HG03457 (cell line): ENCODE data around the gene LARP6.
"Not testable (repeated sequence)": the region's sequence is repeated elsewhere in the genome, so short reads cannot be mapped to it uniquely, and the experiment has no call there.

Experiments
- ATAC-seq: cut with Tn5 transposase; IDR thresholded peaks from one replicate; pipeline ENCODE4 v1.9.1; 2021; ENCODE audit warnings: moderate number of reproducible peaks; ENCODE audit not compliant: unreplicated experiment

LARP6 gene

DNA sequence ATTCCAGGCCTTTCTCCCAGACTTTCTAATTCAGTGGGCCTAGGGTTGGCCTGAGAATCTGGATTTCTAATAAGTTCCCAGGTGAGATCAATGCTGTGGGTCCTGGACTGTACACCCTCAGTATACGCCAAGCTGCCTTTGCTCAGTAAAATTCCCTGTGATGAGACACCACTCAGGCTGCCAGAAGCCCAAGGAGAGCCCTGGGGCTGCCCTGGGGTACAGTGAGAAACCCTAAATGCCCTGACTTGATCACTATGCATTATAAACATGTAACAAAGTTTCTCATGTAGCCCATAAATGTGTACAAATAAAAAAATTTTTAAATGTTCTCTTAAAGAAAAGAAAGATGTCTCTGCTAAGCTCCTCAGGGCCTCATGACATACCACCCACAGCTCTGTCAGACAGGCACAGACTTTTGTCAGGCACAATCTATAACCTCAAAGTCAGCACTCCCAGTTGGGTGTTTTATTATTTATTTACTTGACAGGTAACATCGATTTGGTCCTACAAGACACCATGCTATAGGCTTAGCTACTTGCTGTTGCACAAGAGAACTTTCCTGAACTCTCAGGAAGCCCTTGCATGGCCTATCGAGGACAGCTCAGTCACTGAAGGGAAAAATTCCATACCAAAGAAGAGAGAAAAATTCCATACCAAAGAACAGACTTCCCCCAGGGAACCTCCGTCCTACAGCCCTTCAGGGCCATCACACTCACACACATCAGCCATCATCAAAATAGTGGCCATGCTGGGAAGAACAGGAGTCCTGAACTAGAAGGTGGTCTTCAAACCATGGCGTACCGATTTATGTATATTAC, 22.7 kb downstream of the LARP6 start:
- ATAC-seq: no peak

DNA sequence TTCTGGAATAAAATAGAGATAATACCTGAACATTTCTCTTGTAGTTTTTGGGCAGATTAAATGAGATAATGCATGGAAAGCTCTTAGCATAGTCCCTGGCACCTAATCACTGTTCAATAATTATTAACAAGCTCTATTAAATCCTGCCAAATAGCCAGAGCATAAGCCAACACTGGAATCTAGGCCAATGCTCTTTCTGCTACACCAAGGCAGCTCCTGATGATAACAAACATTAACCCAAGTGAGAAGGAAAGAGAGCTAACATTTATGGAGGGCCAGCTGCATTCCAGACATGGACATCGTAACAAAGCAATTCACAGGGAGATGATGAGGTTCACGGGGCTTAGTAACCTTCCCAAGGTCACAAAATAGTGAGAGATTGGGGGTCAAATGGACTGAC, 23.3 kb downstream of the LARP6 start:
- ATAC-seq: no peak

DNA sequence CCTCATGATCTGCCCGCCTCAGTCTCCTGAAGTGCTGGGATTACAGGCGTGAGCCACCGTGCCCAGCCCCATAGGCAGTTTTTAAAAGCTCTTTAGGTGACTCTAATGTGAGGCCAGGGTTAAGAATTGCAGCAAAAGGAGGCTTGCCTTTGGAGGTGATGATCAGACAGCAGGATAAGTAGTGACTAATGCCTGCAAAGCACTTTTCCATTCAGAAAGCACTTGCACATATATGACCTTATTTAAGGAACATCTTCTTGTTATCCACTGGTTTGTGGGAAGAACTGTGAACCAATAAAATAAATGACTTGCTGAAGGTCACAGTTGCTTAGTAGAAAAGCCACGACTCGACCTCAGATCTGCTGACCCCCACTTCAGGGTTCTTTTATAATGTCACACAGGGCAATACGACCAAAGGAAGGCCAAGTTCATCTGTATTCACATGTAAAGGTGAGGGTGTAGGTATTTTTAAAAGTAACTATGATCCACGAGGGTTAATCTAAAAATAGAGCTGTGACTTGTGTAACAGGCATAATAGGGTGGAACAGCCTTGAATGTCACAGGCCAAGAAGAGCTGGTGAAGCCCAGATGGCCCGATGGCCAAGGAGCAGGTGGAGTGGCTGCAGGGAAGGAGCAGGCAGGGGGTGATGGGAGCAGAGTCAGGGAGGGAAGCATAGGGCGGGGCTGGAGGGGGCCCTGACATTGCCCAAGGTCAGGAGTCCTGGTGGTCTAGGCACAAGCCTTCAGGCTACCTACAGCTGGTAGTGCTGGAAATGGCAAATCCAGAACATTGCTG, 24.4 kb downstream of the LARP6 start:
- no peak for ATAC-seq

DNA sequence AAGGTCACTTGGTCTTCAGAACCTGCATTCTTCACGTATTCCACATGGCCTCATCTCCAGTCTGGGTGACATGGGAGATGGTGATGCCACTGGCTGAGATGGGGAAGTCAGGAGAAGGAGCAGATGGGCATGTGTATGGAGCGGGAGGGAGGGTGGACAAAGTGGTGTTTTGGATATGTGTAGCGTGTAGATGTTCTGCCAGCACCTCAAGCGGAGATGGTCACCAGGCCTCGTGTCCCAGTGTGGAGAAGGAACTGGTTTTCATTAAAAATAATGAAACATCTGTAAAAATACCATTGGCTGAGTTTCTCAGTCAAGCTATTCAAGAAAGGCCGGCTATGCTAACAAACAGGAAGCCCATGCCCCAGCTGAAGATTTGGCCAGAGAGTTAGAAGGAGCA, 26.2 kb downstream of the LARP6 start:
- ATAC-seq: no peak

DNA sequence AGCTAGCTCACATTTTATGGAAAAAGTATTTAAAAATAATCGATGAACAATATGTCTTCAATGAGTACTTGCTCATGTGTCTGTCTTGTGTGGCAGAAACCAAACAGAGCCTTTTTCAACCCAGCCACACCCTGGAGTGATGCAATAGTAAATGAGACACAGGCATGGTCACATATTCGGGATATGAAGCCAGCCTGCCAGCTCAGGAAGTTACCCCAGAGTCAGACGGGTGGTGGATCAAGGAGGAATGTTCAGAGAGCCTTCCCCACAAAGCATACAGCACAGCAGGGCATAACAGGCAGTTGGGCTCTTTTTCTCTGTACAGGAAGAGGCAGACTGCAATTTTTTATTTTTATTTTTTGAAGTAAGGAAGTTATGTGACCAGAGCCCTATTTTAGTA, 27.3 kb downstream of the LARP6 start:
- no peak for ATAC-seq

DNA sequence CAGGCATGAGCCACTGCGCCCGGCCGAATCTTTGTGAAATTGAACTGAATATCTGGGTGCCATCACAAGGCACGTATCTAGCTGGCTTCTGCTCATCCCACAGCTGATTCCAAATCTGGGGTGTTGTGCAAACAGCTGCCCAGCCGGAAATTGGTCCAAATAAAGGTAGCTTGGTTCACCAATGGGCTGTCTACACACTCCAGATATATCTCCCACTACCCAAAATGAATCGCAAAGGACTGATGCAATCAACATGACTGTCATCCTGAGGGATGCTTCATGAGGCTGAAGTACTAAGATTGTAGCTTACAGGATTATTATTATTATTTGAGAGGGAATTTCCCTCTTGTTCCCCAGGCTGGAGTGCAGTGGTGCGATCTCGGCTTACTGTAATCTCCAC, 28.1 kb downstream of the LARP6 start:
- ATAC-seq: no peak

DNA sequence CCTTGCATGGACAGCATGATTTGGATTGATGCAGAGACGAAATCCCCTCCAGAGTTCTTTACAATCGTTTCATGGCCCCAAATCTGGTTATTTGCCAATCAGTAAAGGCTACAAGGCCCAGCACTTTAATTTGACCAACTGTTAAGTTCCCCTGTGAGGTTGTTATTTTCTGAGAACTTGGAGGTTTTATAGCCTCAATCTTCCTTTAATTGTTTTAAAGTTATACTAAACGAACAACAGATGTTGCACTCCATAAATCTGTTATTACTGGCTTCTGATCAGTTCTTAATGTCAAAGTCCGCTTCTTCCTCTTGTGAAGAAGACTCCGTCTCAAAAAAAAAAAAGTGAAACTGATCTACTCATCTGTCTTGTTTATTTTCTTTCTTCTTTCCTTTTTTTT, 30.8 kb downstream of the LARP6 start:
- ATAC-seq: no peak

DNA sequence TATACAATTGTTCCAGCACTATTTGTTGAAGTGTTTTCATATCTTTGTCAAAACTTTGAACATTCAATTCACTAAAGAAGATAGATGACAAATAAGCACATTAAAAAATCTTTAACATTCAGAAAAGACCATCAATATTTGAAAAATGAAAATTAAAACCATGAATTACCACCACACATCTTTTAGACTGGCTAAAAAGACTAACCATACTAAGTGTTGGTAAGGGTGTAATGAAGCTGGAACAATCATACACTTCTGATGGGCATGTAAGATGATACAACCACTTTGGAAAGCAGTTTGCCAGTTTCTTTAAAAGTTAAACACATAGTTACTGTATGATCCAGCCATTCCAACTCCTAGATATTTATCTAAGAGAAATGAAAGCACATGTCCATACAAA, 33.7 kb downstream of the LARP6 start:
- ATAC-seq: no peak

DNA sequence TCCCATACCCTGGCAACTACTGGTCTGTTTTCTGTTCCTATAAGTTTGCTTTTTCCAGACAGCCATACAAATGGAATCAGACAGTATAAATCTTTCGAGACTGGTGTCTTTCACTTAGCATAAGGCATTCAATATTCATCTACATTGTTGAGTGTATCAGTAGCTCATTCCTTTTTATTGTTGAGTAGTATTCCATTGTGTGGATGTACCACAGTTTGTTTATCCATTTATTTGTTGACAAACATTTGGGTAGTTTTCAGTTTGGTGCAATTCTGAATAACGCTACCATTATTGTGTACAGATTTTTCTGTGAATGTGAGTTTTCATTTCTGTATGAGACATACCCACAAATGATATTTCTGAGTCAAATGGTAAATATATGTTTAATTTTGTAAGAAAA, 35.4 kb downstream of the LARP6 start:
- no peak for ATAC-seq

DNA sequence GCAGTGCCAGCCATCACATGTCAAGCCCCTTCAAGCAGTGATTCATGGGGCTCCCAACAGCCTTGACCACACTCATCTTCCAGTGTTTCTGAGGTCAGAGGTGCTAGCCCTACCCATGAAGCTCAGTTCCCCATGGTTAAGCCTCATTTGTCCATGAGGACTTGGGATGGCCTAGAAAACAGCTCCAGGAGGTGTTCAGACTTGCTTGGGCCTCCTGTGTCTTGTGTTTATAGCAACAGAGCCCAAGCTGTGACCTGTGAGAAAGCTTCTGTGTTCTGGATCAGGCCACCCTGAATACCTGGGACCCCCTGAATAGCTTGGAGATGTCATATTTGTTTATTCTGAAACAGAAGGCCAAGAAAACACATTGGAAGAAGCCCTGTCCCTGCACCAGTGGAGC, 36.7 kb downstream of the LARP6 start:
- no peak for ATAC-seq

DNA sequence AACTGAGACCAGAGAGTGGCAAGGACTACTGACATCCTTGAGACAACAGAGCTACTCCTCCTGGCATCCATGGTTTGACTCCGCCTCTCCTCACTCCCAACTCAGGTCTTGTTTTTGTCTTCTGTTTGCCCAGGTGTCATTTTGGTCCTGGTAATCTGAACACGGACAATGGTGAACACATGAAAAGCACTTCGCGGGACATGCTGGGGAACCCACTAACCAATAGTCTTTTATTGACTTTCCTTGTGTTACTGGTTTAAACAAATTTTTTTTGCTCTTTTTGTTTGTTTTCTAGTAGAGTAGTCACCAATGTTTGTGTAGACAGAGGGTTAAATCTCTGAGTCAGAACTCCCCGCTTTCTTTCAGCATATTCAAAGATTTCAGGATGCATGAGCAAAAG, 38.4 kb downstream of the LARP6 start:
- ATAC-seq: no peak

DNA sequence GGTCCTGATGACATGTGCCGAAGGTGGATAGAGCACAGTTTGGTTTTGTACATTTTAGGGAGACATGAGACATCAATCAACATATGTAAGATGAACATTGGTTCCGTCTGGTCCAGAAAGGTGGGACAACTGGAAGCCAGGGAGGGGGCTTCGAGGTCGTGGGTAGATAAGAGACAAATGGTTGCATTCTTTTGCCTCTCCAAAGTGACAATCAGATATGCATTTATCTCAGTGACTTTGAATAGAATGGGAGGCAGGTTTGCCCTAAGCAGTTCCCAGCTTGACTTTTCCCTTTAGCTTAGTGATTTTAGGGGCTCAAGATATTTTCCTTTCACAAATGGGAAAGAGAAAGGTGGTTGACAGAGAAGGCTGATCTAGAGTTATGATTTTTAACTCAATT, 38.9 kb downstream of the LARP6 start:
- not testable (repeated sequence) for ATAC-seq

DNA sequence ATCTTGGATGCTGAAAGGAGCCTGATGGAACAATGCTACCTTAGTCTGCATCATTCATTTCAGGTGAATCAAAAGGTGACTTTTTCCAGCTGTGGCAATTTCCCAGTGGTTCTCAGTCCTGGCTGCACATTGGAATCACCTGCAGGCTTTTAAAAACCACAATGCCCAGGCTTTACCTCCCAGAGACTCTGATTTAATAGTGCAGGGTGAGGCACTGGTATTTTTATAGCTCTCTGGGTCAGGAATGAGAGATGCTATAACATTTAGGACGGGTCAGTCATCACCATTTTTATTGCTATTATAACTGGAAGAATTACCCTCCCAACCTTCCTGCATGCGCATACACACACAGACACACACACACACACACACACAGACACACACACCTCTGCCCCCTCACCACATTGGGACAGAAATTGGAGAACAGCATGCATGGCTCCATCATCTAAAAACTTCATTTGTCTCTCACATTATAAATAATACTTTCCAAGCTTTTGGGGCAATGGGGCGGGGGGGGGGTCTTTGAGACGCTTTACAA, 41.1 kb downstream of the LARP6 start:
- no peak for ATAC-seq

DNA sequence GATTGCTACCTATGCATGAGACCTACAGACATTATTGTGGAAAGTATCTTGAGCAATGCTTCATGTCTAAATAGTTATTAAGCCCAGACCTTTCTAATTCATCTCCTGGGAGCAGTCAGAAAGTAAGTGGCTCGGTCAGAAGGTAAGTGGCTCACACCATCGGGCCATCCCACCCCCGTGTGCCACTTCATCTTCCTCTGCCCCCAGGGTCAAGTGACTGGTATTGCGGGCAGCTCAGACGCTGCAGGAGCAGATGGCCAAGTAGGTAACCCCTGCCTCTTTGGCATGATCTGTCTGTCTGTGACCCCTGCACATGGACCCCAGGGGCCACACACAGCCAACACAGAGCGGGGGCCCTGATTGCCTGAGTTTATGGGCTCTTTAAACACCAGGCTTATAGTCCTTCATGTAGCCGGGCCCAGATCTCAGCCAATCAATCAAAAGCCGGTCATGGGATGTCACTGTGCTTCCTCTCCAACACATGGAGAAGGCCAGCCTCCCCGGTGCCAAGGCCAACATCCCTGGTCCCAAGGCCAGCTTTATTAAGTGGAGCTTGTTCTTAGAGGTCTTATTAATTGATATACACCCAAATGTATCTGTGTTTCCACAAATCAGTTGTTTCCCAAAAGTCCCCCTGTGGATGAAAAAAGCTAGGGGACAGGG, 42.9 kb downstream of the LARP6 start:
- ATAC-seq: no peak

DNA sequence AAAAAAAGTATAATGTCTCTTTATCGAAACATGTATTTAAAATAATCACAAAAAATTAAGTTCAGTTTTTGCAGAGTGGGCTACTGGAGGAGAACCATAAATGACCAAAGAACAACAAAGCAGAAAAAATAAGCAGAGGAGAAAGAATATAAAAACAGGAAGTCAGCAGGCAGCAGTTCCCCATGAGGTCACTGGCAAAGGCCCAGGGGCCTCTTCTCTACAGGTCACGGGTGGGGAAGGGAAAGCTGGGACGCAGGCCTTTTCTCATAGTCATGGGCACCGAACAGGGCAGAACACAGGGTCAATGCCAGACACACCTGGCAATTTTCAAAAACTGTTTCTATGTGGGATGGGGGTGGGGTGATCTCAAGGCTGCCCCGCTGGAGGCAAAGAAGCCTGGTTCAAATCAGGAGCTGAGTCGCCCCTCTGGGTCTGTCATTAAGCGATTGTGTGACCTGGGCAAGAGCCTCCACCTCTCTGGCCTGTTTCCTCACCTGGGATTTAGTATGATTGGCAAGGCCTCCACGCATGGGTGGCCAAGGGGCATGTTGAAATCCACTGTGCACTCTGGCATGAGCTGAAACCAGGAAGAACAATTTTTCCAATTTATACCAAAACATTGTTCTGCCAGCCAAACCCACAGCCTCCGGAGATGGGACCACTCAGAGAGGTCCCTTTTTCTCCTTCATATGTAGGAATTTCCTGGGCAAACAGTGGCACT, 46.8 kb downstream of the LARP6 start:
- no peak for ATAC-seq

DNA sequence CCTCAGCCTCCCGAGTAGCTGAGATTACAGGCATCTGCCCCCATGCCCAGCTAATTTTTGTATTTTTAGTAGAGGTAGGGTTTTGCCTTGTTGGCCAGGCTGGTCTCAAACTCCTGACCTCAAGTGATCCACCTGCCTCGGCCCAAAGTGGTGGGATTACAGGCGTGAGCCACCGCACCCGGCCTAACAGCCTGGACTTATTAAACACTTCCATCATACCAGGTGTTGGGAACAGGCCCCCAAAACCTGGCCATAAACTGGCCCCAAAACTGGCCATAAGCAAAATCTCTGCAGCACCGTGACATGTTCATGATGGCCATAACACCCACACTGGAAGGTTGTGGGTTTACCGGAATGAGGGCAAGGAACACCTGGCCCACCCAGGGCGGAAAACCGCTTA, 49.6 kb downstream of the LARP6 start:
- not testable (repeated sequence) for ATAC-seq

DNA sequence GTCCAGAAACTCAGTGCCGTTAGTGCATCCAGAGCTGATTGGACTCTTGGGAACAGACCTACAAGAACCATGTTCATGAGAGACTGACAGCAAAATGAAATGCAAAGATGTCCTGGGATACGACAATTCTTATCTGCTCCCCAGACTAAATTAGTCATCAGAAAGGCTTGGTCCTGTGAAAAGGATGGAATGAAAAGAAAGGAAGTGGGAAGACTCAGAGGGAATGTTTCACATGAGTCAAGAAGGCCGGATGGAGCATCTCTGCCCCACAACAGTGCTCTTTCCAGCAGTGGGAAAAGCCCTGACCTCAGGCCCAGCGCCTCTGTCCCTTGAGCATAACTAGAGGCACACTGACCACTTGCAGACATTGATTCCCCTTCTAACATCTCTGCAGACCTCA, 51.3 kb downstream of the LARP6 start:
- ATAC-seq: no peak

DNA sequence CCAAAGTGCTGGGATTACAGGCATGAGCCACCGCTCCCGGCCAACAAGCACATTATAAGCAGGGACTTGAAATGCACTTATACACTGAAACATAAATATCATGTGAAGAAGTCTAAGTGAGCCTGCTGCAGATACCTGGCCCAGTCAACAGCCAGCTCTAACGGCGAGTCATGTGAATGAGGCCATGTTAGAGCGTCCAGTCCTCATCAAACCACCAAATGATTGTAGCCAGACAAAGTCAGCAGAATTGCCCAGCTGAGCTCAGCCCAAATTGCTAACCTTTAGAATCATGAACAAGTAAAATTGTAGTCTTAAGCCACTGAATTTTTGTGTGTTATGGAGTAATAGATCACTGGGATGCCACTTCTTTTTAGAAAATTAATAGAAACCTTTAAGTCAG, 52.8 kb downstream of the LARP6 start:
- no peak for ATAC-seq

DNA sequence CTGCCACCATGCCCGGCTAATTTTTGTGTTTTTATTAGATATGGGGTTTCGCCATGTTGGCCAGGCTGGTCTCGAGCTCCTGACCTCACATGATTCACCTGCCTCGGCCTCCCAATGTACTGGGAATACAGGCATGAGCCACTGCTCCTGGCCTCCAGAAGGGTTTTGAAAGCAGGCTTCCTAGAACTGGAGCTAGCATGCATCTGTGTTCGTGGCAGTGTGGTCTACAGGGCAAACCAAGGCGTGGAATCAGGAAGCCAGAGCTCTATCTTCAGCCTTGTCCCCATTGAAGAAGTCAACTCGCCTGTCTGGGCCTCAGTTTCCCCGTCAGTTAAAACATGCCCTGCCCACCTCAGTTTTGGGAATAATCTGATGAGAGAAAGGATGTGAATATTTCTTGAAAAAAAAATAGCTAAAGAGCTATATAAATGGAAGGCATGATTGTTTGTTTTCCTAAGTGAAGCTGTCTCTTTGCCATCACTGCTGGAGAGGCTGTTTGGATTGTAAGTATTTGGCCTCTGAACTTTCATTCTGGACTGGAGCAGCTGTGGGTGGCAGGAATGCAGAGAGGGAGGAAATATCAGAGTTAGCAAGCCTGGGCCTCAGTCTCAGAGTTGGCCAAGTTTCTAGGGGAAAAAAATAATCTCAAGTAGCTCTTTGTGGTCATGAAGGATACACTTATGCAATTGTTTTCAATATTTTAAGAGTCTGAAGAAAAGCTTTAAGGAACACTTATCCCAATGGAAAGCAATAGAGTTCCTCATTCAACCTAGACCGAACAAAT, 54.1 kb downstream of the LARP6 start:
- ATAC-seq: no peak

DNA sequence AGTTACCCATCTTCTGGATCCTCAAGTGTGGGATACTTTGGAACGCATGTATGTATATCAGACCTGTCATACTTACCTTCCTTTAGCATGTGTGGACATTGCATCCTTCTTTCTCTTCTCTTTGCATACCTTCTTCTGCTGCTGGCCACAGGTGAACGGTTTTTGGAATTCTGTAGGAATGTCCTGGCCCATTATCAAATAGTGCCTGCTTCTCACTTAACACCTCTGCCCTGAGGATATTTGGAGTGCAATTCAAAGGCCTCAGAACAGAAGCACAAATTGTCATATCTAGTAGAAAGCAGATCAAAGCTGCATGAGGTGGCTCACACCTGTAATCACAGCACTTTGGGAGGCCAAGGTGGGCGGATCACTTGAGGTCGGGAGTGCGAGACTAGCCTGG, 56.5 kb downstream of the LARP6 start:
- no peak for ATAC-seq
